Measurements from ENCODE around the gene PES1.
"Not testable (repeated sequence)": the region's sequence is repeated elsewhere in the genome, so short reads cannot be mapped to it uniquely, and the experiment has no call there.

Gene PES1

GRCh38 chr22:30542811-30543188 lies 48.9 kb downstream of the PES1 start:
- TF ChIP-seq CTCF (IDR thresholded peaks at IDR 0.05; ENCODE audit: low read depth, low read length, missing control alignments), result no peak
- H3K4me3 ChIP-seq (ENCODE audit: low read depth, low read length), result no peak overlapping the region
- DNase-seq (ENCODE audit: low read depth), result no peak
- in situ Hi-C loops (cut with HindIII; ENCODE audit: low sequenced_read_pairs), result no loop called here

GRCh38 chr22:30541961-30542810 lies 49.5 kb downstream of the PES1 start:
- no peak for TF ChIP-seq CTCF (IDR thresholded peaks at IDR 0.05; ENCODE audit: low read depth, low read length, missing control alignments)
- in situ Hi-C loops (cut with HindIII; ENCODE audit: low sequenced_read_pairs), result no loop called here
- H3K4me3 ChIP-seq (ENCODE audit: low read depth, low read length), result peak overlapping the region; percentile 28
- DNase-seq (ENCODE audit: low read depth), result no peak

DNA sequence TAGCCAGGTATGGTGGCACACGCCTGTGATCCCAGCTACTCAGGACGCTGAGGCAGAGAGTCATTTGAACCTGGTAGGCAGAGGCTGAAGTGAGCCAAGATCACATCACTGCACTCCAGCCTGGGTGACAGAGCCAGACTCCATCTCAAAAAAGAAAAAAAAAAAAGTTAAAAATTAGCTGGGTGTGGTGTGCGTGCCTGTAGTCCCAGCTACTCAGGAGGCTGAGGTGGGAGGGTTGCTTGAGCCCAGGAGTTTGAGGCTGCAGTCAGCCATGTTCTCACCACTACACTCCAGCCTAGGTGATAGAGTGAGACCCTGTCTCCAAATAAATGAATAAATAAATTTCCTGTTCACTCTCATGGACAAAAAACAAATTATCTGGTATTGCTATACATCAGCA lies 50.2 kb downstream of the PES1 start:
- DNase-seq (ENCODE audit: low read depth); in situ Hi-C loops (cut with HindIII; ENCODE audit: low sequenced_read_pairs): not testable (repeated sequence)
- peak overlapping the region; percentile 28 for H3K4me3 ChIP-seq (ENCODE audit: low read depth, low read length)

DNA sequence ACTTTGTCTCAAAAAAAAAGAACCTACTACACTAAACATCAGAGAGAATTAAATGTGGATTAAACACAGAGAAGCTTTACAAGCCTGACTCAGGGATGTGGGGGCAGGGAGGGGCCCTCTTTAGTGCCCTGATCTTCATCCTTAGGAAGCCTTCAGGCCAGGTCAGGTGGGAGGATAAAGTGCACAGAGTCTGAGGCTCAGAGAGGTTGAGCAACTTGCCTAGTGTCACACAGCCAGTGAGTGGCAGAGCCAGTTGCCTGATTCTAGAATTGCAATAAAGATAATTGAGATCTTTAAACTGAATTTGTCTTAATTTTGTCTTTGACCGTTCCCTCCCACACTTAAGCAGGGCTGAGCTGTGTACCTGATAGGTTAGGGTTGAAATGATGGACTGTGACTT lies 52.3 kb downstream of the PES1 start:
- no peak for TF ChIP-seq CTCF (IDR thresholded peaks at IDR 0.05; ENCODE audit: low read depth, low read length, missing control alignments)
- DNase-seq (ENCODE audit: low read depth), result no peak
- in situ Hi-C loops (cut with HindIII; ENCODE audit: low sequenced_read_pairs), result no loop called here
- H3K4me3 ChIP-seq (ENCODE audit: low read depth, low read length), result no peak overlapping the region

DNA sequence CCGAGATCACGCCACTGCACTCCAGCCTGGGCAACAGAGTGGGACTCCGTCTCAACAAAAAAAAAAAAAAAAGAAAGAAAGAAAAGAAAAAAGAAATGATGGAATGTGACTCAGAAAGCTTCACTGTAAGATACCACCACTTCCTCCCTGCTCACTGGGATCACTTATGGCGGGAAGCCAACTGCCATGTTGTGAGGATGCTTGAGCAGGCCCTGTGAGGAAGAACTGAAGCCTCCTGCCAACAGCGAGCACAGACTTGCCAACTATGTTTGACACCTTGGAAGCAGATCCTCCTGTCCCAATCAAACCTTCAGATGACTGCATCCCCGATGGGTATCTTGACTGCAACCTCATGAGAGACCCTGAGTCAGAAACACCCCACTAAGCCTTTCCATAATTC lies 53.4 kb downstream of the PES1 start:
- TF ChIP-seq CTCF (IDR thresholded peaks at IDR 0.05; ENCODE audit: low read depth, low read length, missing control alignments), result no peak
- H3K4me3 ChIP-seq (ENCODE audit: low read depth, low read length), result no peak overlapping the region
- in situ Hi-C loops (cut with HindIII; ENCODE audit: low sequenced_read_pairs), result no loop called here
- no peak for DNase-seq (ENCODE audit: low read depth)

DNA sequence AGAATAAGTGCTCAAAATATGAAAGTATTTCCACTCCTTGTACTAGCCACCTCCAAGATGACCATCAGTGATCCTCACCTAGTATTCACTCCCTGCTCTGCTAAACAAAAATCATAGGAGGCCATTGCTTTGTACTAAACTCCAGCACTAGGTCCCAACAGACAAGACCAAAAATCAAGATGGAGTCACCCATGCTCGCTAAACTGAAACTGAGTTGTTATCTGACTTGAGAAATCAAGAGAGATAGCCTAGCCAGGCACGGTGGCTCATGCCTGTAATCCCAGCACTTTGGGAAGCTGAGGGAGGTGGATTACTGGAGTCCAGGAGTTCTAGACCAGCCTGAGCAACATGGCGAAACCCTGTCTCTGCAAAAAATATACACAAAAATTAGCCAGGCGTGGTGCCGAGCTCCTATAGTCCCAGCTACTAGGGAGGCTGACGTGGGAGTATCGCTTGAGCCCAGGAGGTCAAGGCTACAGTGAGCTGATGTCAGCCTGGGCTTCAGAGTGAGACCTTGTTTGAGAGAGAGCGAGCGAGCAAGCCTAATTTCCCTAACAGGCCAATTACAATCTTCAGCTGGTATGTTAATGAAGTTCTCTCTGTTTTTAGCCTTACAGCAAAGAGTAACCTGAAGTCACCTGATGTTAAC lies 54.5 kb downstream of the PES1 start:
- TF ChIP-seq CTCF (IDR thresholded peaks at IDR 0.05; ENCODE audit: low read depth, low read length, missing control alignments), result no peak
- H3K4me3 ChIP-seq (ENCODE audit: low read depth, low read length), result no peak overlapping the region
- no peak for DNase-seq (ENCODE audit: low read depth)
- in situ Hi-C loops (cut with HindIII; ENCODE audit: low sequenced_read_pairs), result no loop called here

DNA sequence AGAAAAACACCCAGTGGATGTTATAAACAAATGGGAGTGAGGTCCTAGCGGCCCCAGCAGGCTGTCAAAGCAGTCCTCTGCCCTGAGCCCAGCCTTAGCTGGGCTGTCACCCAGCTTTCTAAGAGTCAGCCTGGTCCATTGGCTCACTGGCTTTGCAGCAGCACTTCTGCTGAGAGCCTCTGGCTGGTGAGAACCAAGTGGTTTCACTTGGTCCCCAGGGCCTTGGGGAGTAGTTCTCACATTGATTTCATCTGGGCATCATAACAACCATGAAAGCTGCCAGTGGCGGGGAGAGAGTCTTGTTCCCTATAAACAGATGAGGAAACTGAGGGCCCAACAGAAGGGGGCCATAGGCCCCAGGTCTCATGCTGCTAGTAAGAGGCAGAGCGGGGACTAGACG lies 56.5 kb downstream of the PES1 start:
- no peak overlapping the region for H3K4me3 ChIP-seq (ENCODE audit: low read depth, low read length)
- in situ Hi-C loops (cut with HindIII; ENCODE audit: low sequenced_read_pairs), result no loop called here
- no peak for TF ChIP-seq CTCF (IDR thresholded peaks at IDR 0.05; ENCODE audit: low read depth, low read length, missing control alignments)
- DNase-seq (ENCODE audit: low read depth), result no peak
